ENCODE data around the gene ANLN. TPM values are rescaled to one million over a fixed set of nuclear protein-coding genes. Genes with fewer than 3 reads are reported as not detected.
"Not testable (repeated sequence)": the region's sequence is repeated elsewhere in the genome, so short reads cannot be mapped to it uniquely, and the experiment has no call there.

Gene ANLN
- total RNA-seq, 1 donor from 2014 or later: 52.6 TPM

DNA sequence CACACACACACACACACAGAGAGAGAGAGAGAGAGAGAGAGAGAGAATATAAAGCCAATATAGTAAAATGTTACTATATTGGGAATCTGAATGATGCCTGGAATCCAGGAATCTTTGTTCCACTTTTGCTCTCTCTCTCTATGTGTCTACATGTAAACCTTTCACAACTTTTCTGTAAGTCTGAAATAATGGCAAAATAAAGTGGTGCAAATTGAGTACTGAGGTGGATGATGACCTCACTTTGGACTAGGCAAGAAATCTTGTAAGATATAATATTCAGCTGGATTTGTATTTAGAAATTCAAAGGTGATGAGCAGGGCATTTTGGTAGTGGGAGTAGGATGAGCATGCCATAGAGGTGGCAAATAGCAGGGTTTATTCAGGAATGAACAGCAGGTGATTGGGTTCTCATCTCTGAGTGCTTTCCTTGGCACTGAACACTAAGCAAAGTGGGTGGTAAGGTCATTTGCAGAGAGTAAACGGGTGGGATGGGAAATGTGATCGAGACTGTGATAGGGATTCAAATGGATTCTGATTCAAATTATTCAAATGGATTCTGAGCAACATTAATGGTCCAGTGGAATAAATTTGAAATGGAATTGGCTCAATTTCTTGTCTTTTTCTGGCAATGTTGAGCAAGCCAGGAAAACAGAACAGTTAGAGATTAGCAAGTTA, 9.7 kb upstream of the ANLN start:
- no peak for DNase-seq (ENCODE audit: low read depth, low spot score)

DNA sequence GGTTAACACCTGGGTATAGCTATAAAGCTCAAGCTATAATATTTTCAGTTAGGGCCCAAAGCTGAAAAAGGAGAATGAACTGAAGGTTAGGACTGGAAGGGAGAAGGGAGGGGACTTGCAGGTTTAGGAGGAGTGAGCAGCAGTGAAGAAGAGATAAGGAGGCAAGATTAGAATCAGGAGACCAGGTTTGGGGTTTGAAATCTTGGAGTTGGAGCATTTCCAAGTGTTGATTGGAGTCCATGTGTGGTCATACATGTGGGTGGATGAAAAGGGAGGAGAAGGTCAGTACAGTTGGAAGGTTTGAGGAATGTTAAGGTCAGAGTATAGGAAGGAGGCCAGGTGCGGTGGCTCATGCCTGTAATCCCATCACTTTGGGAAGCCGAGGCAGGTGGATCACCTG, 8.6 kb upstream of the ANLN start:
- no peak for DNase-seq (ENCODE audit: low read depth, low spot score)

DNA sequence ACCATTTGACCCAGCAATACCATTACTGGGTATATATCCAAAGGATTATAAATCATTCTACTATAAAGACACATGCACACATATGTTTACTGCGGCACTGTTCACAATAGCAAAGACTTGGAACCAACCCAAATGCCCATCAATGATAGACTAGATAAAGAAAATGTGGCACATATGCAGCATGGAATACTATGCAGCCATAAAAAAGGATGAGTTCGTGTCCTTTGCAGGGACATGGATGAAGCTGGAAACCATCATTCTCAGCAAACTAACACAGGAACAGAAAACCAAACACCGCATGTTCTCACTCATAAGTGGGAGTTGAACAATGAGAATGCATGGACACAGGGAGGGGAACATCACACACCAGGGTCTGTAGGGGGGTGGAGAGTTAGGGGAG, 6.4 kb upstream of the ANLN start:
- DNase-seq (ENCODE audit: low read depth, low spot score): not testable (repeated sequence)

DNA sequence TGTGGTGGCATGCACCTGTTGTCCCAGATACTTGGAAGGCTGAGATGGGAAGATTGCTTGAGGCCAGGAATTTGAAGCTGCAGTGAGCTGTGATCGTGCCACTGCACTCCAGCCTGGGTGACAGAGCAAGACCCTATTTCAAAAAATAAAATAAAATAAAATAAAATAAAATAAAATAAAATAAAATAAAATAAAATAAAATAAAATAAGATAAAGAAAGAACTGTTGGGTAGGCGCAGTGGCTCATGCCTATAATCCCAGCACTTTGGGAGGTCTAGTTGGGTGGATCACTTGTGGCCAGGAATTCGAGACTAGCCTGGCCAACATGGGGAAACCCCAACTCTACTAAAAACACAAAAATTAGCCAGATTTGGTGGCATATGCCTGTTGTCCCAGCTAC, 4.0 kb upstream of the ANLN start:
- DNase-seq (ENCODE audit: low read depth, low spot score): not testable (repeated sequence)

DNA sequence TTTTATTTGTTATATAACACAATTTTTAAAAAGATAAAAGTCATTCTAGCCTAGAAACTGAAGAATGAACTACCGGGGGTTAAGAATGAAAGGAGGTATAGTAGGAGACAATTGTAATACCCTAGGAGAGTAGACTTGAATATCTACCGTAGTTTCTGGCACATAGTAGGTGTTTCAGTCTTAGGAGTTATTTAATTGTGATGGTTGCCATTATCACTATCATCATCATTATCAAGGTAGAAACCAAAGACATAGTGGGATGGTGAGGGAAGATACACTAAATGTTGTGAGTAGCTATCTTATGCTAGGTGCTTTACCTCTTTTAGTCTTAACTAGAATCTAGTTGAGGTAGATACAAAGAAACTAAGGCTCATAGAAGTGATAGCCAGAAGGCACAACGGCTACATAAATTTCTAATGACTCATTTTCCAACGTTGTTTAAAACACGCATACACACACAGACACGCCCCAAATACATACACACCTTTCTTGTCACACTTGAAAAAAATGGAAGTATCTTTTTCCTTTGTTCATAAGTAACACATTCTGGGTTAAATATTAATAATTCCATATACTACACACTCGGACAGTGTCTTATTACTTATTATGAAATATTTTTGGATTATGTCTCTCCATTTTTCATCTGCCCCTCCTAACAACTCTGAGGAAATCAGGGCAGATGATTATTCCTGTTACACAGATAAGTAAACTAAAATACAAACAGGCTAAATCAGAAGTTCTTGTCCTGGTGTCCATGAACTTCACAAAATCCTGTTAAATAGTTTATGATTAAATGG, 2.0 kb upstream of the ANLN start:
- no peak for DNase-seq (ENCODE audit: low read depth, low spot score)

DNA sequence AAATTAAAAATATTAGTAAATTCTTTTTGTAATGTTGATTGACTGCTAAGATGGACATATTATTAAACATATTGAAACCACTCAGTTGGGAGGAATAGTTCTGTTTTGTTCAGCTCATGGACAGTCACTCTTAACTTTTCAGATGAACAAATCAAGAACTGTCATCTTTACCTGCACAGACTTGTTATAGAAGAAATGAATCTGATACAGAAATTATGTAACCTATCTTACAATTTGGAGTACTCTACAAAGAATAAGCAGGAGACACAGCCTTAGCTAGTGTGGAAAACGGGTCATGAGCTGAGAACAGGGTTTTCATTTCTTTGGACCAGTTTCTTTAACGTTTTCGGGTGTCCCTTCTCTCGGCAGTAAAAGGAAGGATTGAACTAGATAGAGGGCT, 1.2 kb upstream of the ANLN start:
- DNase-seq (ENCODE audit: low read depth, low spot score): no peak

DNA sequence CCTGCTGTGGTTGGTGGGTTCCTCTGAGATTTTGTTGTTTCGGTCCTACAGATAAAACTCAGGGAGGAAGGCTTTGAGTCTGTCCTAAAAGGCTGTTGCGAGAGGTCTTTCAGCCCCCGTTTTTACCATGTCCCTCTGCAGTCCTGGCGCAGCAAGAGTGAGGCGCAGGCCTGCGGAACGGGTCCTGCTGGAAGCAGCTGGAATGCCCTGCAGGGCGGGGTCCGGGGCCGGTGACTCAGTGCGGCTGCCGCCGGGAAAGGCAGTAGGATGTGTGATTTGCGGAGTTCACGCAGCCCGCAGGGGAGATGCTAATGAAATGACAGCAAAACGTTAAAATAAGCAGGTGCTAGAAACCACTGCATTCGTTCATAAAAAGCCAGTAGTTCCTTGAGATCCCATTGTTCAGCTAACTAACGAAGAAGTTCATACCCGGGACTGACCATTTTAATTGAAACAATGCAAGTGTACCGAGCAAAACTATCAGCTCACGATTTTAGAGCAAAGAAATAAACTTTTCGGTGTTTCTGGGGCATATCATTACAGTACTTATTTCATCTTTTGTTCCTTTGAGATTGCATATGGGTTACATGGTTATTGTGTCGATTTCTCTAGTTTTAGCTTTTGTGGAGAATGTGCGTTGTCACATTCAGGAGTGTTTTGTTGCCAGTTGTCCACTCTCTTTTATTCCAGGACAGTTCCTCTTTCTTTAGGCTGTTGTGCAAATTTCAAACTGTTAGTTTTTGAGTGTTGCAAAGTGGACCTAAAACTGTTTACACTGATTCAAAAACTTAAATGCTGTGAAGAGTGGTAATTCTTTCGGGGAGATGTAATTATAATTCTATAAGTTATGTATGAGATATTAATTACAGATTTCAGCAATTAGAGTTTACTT, 783 bp downstream of the ANLN start:
- DNase-seq (ENCODE audit: low read depth, low spot score): peak; percentile 62

DNA sequence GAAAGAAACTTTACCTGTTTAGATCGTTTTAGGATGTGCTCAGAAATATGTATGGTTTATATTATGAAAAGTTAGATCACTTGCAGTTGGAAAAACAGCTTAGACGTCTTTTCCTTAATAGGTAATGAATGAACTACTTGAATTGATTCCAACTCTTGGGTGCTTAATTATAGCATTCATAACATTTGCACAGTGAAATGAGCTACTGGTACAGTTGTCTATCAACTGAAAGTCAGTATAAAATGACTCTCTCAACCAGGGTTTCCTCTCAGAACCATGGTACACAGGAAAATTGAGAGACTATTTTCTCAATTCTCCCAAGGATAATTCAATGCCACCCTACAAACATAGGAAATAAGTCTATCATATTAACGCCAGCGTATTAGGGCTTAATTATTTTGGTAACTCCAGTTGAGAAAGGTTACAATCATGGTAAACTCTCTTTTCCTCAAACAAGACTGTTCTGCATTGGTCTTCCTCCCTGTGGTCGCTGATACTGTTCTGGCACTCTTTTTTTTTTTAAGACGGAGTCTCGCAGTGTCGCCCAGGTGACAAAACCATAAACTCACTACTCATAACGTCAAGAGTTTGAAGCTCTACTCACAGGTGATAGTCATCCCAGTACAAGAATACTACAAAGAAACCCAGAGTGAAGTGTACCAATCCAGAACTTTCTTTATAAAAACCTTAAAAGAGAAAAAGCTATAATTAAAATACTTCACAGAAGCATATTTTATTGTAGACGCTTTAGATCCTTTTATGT, 2.0 kb downstream of the ANLN start:
- DNase-seq (ENCODE audit: low read depth, low spot score): no peak

DNA sequence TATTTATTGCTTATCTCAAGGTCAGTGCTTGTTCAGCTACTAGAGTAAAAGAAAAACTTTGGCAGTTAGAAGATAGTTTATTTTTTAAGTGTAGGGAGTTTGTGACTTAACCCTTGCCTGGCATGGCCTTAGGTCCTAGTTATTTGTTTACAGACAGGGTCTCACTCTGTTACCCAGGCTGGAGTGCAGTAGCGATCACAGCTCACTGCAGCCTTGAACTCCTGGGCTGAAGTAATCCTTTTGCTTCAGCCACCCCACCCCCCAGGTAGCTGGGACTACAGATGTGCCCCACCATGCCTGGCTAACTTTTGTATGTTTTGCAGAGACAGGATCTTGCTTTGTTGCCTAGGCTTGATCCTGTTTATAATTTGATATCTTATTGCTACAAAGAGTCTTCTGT, 4.2 kb downstream of the ANLN start:
- DNase-seq (ENCODE audit: low read depth, low spot score): no peak

DNA sequence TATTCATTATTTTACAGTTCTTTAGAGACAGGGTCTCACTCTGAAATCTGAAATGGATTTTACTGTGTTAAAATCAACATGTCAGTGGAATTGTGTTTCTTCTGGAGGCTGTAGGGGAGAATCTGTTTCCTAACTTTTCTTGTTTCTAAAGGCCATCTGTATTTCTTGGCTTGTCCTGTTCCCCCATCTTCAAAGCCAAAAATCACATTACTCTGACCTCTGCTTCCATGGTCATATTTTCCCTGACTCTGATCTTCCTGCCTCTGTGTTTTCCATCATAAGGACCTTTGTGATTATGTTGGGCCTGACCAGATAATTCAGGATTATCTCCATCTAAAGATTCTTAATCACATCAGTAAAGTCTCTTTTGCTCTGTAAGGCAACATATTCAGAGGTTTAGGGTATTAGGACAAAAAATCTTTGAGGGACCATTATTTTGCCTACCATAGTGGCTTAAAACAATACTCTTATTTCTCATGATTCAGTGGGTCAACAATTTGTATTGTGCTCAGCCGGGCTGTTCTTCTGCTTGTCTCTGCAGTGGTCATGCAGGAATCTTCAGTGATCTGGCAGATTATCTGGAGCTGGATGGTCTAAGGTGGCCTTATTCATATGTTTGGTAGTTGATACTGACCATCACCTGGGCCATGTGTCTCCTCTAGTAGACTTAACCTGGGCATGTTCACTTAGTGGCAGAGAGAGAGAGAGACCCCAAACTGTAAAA, 5.7 kb downstream of the ANLN start:
- DNase-seq (ENCODE audit: low read depth, low spot score): peak; percentile 15

DNA sequence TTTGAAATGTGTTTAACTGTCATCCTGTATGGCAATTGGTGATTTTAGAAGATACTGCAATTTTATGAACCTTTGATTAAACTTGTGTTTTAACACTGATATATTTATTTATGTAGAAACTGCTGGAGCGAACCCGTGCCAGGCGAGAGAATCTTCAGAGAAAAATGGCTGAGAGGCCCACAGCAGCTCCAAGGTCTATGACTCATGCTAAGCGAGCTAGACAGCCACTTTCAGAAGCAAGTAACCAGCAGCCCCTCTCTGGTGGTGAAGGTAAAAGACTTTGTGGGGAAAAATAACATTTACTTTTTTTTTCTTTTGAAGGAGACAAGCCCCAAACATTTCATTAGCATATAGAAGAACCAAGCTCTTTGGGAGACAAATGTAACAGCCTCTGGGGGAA, 6.5 kb downstream of the ANLN start:
- no peak for DNase-seq (ENCODE audit: low read depth, low spot score)

DNA sequence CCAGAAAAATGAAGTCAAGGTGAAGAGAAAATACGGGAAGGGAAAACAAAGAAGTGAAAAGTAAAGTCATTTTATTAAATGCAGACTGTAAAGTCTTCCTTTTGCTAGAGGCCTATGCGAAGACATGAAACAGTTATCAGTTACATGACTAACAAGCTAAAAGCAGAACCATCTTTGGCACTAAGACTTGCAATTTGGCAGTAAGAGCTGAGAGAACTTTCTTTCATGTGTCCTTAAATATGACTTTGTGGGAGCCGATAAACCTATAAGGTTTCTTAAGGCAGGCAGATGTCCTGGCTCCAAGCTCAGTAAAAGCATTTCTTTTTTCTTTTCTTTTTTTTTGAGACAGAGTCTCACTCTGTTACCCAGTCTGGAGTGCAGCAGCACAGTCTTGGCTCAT, 10.4 kb downstream of the ANLN start:
- no peak for DNase-seq (ENCODE audit: low read depth, low spot score)

DNA sequence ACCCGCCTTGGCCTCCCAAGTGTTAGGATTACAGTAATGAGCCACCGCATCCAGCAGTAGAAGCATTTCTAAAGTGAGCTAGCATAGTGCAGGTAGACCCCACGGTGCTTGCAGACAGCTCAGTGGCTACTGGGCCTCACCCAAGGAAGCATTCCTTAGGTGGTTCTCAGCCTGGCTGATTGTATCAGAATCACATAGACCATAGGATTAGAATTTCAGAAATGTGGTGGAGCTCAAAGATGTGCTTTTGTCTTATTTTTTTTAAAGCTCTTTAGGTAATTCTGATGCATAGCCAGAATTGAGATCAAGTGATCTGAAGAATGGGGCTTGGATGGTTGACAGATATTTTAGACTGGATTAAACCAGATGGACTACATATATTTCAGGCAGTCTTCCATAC, 10.9 kb downstream of the ANLN start:
- DNase-seq (ENCODE audit: low read depth, low spot score): no peak

DNA sequence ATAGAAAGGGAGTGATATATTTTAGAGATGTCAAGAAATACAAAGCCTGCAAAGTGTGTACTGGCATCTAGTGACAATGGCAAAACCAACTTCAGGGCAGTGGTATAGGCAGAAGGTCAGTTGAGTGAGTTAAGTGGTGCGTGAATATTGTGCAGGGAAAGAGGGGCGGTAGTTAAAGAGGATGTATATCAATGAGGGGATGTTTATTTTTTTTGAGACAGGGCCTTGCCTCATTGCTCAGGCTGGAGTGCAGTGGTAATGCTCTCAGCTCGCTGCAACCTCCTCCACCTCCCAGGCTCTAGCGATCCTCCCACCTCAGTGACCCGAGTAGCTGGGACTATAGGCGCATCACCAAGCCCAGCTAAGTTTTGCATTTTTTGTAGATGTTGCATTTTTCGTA, 13.8 kb downstream of the ANLN start:
- no peak for DNase-seq (ENCODE audit: low read depth, low spot score)

DNA sequence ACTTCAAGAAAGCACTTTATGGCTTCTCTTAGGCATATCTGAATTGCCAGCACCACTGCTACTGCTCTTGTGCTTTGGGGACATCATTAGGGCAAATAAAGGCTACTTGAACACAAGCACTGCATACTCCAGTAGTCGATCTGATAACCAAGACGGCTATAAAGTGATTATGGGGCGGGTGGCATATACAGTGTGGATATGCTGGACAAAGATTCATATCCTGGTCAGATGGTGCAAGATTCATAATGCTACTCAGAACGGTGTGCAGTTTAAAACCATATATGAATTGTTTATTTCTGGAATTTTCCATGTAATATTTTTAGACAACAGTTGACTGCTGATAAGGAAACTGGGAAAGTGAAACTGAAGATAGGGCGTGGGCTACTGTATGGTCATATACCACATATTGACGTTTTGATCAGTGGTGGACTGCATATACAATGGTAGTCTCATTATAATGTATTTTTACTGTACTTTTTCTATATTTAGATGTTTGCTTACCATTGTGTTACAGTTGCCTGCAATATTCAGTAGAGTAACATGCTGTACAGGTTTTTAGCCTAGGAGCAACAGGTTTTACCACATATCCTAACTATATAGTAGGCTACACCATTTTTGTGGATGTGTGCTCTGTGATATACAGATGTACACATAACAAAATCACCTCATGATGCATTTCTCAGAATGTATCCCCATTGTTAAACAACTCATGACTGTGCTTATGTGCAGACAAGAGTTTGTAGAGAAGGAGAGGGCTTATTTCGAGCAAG, 15.2 kb downstream of the ANLN start:
- no peak for DNase-seq (ENCODE audit: low read depth, low spot score)

DNA sequence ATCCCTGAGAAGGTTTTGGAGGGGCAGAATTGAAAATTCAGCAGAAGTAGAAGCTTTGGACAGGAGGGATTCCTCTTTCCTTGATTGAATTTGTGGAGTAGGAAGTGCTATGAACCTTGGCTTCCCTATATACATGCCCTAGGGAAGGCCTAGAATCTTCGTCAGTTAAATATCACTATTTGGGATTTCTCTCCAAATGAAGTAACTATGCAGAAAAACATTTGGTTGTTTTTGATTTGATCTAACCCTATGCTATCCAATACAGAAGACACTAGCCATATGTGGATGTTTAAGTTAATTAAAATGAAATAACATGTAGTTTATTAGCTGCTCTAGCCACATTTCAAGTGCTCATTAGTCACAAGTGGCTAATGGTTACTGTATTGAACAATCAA, 15.7 kb downstream of the ANLN start:
- no peak for DNase-seq (ENCODE audit: low read depth, low spot score)

DNA sequence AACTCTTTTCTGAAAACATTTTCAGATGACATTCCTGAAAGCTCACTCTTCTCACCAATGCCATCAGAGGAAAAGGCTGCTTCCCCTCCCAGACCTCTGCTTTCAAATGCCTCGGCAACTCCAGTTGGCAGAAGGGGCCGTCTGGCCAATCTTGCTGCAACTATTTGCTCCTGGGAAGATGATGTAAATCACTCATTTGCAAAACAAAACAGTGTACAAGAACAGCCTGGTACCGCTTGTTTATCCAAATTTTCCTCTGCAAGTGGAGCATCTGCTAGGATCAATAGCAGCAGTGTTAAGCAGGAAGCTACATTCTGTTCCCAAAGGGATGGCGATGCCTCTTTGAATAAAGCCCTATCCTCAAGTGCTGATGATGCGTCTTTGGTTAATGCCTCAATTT, 16.5 kb downstream of the ANLN start:
- no peak for DNase-seq (ENCODE audit: low read depth, low spot score)

DNA sequence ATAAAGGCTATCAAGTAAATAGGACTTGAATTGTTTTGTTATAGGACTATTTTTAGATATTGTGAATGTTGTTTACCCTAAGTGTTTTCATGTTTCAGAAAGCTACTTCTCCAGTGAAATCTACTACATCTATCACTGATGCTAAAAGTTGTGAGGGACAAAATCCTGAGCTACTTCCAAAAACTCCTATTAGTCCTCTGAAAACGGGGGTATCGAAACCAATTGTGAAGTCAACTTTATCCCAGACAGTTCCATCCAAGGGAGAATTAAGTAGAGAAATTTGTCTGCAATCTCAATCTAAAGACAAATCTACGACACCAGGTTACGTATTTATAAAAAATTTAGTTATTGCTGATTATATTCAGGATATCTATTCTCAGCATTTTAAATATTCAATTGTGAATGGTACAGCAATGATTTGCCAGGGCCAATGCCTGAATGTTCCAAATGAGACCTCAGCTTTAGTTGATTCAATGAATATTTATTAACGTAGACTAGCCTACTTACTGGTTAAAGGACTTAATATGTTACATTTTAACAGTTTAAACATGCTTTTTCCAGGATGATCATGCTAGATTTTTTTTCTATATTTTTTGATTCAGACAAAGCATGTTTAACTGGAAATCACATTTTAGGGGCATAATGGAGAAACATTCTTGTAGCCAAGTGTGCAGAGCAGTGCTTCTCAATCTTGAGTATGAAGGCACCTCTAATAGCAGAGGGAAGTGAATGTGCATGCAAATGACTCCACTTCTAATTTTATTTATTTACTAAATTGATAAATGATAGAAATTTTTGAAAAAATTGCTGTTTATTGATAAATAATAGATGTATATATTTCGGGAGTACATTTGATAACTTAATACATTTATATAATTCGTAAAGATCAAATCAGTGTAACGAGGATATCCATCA, 18.2 kb downstream of the ANLN start:
- no peak for DNase-seq (ENCODE audit: low read depth, low spot score)

DNA sequence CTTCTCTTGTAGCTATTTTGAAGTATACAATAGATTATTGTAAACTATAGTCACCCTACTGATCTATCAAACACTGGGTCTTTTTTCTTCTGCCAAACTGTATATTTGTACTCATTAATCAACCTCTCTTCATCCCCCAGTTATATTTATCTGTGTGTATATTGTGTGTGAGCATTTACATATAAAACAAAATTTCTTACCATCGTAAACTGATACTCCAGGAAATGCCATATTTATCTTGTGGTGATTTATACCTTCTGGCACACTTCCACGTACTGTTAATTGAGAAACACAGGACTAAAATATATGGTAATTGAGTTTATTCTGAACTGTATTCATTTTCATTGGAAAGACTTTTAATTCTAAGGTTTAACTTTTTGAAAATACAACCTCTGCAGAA, 18.9 kb downstream of the ANLN start:
- no peak for DNase-seq (ENCODE audit: low read depth, low spot score)
